HG03460 (cell line): ENCODE data around the gene PKDCC.
"Not testable (repeated sequence)": the region's sequence is repeated elsewhere in the genome, so short reads cannot be mapped to it uniquely, and the experiment has no call there.

Experiments
- ATAC-seq: cut with Tn5 transposase; IDR thresholded peaks from one replicate; pipeline ENCODE4 v1.9.1; 2021; ENCODE audit not compliant: unreplicated experiment

The PKDCC gene

DNA sequence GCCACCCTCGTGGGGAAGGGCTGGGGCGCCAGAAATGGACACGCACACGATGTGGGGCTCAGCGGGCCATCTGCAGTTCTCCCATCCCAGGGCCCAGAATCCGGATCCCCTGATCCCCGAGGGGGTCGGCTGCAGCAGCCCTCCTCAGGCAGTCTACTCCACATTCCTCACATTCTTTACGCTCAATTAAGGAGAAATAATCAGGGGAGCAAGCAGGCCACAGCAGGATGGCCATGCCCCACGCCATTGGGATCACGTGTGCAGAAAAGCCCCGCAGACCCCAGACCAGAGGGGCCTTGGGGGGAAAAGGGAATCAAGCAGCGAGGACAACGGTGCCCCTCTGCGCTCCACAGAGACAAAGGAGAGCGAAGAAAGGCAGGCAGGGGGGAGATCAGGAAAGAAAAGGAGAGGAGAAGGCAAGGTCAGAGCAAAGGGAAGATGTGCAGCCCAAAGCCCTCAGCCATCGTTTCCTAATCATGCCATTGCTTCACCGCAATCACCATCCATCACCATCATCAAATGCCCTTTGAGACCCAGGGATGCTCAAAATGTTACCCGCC is 17.5 kb upstream of the PKDCC start:
- ATAC-seq, result no peak

DNA sequence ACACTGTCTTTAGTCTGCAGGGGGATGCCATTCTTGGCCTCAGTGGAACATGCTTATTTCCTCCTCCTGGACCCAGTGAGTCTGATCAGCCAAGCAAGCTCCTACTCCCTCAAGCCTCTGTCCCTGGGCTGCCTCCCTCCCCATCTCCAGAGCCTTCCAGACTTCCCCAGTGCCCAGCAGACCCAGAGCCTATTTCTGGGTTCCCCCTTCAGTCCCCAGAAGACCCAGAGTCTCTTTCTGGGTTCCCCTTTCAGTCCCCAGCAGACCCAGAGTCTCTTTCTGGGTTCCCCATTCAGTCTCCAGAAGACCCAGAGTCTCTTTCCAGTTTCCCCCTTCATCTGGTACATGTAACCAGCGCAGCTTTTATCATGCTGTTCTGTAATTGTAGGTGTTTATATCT is 17.0 kb upstream of the PKDCC start:
- no peak for ATAC-seq

DNA sequence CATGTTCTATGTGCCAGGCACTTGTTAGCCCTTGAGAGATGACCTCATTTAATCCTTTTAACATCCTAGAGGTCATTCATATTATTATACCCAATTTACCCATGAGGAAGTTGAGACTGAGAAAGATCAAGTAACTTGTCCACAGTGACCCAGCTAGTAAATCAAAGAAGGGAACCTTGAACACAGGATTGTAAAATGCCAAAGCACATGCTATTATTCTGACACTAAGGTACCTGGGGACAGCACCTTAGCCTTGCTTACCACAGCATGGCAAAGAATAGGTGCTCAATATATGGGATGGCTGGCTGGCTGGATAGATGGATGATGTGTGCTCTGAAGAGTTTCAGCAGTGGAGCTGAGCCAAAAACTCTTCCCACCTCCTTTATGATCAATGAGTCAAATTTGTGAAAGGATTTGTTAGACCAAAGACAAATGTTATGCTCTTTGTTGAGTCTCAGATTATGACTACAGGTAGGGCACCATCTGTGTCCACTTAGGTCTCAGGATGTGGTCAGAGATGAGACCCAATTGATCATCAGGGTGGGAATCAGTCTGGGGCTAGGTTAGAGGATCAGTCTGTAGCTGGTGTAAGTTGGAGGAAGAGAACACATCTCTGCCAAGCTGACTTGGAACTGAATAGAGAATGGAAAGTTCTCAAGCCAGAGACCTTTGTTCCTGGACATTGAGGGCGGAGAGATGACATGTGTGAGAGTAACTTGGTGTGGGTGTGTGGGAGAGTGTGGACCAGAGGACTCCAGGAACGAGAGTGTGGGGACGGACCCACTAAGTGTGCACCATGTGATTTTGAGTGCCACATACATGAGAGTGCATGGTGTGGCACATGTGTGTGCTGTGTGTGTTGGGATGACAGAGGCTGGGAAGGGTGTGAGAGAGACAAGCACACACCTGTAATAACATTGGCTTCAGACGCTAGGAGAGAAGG is 16.3 kb upstream of the PKDCC start:
- no peak for ATAC-seq

DNA sequence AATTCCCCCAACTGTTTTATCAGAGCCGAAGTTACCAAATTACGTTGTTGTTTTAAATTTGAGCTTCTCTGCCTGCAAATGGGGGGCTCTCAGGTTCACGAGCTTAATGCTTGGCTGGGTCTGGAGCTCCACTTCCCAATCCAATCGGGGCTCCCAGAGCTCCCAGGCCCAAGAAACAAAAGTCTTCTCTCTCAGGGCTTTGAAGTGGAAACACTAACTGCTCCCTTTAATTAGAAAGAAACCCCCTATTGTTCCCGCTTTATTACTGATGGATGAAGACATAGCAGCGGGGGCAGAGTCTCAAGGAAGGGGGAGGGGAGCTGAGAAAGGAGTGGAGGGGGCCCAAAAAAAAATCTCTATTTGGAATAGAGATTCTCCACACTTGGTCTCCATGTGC is 15.6 kb upstream of the PKDCC start:
- ATAC-seq, result no peak

DNA sequence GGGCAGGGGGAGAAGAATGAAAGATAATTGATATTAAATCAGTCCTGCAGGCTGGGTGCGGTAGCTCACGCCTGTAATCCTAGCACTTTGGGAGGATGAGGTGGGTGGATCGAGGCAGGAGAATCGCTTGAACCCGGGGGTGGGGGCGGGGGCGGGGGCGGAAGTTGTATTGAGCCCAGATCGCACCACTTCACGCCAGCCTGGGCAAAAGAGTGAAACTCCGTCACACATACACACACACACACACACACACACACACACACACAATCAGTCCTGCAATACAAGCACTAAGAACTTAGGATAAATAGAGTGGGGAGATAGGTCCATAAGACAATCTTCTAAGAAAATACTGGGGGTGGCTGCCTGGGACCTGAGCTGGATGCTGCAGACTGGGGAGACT is 15.1 kb upstream of the PKDCC start:
- no peak for ATAC-seq

DNA sequence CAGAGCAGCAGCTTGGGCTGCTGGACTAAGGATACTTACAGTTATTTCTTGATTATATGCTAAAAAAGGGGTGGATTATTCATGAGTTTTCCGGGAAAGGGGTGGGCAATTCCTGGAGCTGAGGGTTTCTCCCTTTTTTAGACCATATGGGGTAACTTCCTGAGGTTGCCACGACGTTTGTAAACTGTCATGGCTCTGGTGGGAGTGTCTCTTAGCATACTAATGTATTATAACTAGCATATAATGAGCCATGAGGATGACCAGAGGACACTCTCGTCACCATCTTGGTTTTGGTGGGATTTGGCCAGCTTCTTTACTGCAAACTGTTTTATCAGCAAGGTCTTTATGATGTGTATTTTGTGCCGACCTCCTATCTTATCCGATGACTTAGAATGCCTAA is 13.7 kb upstream of the PKDCC start:
- ATAC-seq, result not testable (repeated sequence)

DNA sequence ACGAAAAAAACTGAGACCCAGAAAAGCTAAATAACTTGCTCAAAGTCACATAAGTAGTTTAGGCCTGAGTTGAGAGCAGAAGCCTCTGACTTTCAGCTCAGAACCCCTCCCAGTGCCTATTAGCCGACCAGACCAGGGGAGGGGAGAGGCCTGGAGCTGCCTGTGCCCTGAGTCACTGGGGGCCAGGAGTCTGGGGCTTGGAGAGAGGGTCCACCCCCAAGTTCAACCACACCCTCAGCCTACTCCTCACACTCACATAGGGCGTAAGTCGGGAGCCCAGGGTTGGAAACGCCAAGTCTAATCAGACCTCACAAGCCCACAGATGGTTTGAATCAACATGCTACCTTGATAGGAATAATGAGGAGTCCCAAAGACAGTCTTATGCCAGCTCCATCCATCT is 12.6 kb upstream of the PKDCC start:
- ATAC-seq, result no peak

DNA sequence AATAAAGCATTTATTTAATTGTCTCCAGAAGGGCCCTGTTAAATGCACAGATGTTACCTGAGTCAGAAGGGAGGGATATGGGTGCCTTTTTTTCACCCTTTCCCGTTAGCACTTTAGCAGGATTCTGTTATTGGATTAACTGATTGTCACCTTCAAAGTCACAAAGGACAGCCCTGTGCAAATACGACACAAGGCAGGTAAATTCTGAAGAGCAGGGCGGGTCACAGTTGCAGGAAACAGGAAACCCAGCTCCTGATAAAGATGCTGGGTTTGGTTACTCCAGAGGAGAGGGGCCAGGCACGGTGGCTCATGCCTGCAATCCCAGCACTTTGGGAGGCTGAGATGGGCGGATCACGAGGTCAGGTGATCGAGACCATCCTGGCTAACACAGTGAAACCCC is 11.4 kb upstream of the PKDCC start:
- ATAC-seq, result no peak

DNA sequence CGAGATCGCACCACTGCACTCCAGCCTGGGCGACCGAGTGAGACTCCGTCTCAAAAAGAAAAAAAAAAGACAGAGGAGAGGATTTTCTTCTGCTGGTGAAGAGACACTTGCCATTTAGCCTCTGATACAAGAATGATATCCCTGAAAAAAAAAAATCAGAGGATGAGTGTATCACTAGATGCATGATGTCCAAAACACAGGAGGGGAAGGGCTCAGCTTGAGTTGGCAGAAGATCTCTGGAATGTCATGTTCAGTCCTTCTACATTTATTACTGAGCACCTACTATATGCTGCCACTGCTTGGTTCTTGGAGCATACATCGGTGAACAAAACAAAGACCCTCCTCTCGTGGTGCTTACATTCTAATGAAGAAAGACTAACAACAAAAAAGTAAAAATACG is 10.9 kb upstream of the PKDCC start:
- ATAC-seq, result no peak

DNA sequence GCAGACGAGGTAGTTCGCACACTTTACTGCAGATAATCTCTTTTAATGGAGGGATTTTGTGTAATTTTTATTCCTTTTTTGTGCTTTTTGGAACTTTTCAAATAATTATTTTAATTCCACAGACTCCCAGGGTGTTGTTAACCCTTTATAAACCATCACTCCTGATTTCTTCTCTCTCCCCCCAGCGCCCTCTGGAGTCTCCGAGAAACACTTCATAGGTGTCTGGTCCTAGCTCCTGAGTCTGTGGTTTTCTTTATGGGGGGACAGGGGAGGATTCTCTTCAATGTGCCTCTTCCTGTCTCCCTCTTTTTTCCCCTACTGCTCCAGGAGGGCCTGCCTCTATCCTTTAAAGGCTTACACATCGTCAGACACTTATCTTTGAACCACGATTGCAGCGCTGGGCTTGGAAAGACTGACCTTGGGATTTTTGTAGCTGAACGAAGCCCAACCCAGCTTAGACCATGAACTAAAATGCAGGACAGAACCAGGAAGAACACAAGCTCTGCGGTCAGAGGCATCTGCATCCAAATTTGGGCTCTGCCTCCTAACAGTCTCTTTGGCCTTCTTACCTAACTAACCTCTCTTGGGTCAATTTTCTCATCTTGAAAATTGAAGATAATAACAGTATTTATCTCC is 7.1 kb upstream of the PKDCC start:
- no peak for ATAC-seq

DNA sequence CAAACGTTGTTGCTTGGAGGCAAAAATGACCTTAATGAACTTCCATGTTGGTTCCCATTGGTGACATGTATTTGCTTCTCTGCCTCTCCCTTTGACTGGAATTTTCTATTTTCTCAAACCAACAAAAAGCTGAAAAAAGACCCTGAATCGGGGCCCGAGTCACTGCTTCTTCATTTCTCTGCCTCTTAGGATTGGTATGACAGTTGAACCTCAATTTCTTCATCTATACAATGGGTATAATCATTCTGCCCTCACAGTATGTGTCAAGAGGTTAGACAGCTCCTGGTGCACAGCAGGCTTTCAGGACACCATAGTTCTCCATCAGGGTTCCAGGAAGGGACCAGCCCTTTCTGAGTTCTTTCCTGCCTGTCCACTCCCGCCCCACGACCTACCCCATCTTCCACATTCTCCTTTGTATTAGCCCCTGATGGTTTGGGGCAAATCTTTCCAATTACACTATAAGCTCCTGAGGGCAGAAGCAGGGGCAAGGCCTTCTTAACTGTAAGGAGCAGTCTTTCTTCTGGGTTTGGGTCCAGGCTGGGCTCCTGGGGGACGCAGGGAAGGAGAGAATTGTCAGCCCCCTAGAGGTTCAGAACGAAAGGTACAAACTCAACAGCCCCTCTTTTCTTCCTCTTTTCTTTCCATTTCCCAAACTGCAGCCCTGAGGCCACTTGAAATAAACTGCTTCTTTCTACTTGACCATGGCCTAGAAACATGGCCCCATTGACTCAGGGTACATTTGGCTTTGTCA is 6.3 kb upstream of the PKDCC start:
- no peak for ATAC-seq

DNA sequence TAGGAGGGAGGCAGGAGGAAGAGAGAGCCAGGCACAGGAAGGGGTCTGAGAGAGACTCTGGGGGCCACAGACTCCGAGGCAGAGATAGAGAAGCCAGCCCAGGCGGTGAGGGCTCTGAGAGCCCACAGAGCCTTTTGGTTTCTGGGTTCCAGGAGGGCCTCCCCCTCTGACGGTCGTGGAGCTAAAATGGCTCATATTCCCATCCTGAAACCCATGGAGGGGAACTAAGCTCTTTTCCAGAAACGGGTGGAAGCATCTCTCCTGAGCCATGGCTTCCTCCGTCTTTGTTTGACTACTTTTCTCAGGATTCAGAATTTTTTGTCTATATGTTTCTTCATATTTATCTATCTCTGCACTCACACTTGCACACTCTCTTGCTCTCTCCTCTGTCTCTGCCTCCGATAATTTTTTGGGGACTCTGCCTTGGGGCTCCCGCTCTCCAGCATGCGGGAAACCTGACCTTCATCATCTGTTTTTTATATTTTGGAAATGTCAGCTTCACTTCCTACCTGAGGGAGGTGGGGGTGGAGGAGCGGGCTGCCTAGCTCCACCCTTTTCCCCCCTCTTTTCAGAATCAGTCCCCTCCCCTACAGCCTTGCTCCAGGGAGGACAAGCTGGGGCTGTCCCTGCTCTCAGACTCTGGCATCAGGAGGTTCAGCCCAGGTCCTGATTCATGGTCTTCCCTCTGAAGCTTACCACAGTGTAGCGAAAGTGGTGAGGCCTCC is 5.0 kb upstream of the PKDCC start:
- ATAC-seq, result no peak

DNA sequence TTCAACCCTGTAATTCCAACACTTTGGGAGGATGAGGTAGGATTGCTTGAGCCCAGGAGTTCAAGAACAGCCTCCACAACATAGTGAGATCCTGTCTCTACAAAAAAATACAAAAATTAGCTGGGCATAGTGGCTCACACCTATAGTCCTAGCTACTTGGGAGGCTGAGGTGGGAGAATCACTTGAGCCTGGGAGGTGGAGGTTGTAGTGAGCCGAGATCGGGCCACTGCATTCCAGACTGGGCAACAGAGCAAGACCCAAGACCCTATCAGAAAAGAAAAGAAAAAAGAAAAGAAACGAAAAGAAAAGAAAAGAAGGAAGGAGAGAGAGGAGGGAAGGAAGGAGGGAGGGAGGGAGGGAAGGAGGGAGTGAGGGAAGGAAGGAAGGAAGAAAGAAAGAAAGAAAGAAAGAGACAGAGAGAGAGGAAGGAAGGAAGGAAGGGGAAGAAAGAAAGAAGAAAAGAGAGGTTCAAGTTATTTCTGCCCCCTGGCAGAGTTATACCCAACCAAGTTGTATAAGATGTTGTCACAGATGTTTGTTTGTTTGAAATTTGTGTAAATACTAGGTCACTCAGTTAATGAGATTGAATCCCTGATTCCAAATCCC is 3.9 kb upstream of the PKDCC start:
- no peak for ATAC-seq

DNA sequence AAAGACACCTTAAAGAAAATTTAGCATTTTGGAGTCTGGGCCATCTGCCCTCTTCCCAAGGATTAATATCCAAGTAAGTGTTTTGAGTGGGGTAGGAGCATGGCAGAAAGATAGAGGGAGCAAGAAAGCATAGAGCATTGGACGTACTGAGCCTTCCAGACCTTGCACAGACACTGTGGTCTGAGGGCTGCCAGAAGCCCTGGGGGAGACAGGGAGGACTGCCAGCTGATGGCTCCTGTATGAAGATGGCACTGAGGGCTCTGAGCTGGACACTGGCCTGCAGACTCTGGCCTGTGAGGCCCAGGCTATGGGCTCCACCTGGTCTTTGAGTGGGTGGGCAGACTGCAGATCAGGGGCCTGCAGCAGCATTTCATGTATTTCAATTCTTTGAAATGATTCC is 2.9 kb upstream of the PKDCC start:
- ATAC-seq, result no peak

DNA sequence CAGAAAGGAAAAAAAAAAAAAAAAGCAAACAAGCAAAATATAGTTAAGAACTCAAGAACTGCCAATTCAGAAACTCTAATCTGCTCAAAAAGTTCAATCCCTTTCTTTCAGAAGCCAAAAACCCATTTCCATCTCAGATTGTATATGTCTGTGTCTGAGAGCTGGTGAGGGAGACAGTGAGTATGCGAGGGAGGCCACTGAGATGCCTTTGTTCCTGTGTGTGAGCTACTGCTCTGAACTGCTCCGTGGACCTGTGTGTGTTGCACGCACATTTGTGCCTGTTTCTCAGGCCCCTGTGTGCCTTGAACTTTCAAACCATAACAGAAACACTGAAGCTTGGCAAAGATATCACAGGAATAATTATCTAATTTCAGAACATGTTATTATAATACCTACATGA is 2.5 kb upstream of the PKDCC start:
- no peak for ATAC-seq

DNA sequence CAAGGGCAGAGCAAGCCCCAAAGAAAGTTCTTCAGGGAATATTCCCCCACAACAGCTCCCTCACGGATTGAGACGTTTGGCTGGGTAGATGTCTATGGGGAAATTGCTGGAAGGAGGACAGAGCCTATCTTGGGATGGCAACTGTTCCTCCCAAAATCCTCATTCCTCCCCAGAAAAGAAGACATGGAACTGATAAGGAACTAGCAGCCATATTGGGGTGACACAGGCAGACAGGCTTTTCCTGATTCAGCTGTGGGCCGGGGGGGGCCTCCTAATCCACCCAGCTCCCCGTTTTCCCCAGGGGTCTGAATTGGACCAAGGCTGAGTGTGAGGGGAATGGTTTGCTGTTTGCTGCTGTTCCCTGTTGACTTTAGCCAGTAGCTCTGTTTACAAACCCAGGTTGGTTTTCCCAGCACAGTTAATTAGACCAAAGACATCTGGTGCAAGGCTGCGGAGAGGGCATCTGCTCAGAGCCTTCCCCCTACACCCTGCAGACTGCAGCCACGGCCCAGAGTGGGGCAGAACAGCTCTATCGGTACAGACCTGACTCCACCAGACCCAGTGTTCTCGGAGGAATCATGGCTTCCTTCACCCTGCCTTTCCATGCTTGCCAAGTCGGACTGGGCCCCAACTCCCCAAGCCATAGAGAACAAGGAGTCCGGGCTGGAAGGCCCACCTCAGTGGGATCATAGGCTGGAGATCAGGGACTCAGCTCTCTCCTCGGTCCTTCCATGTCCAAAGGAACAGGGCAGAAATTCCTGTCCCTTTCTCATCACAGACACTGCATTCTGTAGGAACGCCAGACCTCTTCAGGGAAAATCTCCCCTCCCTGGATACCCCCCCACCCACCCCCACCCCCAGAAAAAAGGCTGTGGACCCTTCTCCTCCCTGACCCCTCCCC is 1.7 kb upstream of the PKDCC start:
- ATAC-seq, result no peak

DNA sequence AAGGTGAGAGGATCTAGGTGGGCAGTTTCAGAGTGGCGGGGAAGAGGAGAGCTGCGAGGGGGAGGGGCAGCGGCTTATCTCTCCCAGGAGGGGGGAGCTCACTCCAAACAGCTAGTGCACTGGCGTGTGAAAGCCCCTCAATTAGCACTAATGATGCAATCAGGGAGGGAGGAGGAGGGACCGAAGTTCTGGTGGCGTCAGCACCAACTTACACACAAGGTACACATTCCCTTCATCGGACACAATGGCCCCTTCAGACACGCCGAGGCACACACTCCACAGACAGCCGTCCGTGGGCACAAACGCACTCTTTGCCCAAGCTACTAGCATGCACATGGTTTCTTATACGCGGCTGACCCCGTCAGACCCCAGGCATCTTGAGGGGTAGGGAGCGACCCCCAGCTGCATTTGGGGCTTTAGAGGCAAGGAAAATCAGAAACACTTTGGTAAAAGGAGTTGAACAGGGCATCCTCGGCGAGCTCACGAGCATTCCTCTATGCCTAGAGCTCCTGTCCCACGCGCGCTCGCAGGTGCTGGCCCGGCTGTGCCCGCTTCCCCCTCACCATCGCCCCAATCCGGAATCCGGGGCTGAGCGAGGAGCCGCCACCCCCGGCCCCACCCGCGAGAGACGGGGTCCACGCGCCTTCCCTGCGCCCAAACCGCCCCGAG is 868 bp upstream of the PKDCC start:
- no peak for ATAC-seq

DNA sequence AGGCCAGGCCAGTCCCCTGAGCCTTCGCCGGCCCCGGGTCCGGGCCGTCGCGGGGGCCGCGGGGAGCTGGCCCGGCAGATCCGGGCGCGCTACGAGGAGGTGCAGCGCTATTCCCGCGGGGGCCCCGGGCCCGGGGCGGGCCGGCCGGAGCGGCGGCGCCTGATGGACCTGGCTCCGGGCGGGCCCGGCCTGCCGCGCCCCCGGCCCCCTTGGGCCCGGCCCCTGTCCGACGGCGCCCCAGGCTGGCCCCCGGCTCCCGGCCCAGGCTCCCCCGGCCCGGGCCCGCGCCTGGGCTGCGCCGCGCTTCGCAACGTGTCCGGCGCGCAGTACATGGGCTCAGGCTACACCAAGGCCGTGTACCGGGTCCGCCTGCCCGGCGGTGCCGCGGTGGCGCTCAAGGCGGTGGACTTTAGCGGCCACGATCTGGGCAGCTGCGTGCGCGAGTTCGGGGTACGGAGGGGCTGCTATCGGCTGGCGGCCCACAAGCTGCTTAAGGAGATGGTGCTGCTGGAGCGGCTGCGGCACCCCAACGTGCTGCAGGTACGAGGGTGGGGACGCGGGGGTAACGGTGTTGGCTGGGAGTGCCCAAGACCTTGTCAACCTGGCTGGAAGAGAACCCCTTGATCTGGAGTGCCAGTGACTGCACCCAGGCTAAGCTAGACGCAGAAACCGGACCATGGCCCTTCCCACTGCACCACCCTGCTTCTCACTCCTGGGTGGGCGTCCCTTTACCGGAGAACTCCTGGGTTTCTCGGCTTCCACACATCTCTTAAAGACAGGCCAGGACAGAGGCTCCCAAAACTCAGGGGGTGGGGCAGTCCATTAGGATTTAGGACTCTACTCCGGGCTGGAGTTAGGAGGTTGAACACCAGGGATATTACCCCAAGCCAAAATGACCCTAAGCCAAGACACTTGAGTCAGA is 739 bp downstream of the PKDCC start:
- no peak for ATAC-seq
